Activated CD4-positive, alpha-beta T cell treated with anti-CD3 and anti-CD28 coated beads for 1 hour (primary cell): ENCODE data around the gene ZBBX.
"Not testable (repeated sequence)": the region's sequence is repeated elsewhere in the genome, so short reads cannot be mapped to it uniquely, and the experiment has no call there.

ENCODE experiments used
- DNase-seq: peaks from one replicate; pipeline ENCODE4 v3.0.0-alpha.2; 2020

The ZBBX gene

GRCh38 chr3:167380004-167380689 is at the start of gene ZBBX:
Gene ZBBX, minus strand, starts transcription at chr3:167380297. Its CDS starts 7,396 bp downstream, at chr3:167372901.
- peak; percentile 65 for DNase-seq

GRCh38 chr3:167426962-167427361 is 46.9 kb upstream of the ZBBX start:
- DNase-seq = not testable (repeated sequence)

- not testable (repeated sequence) for DNase-seq
Observed at GRCh38 chr3:167422396-167422795, 42.3 kb upstream of the ZBBX start.

GRCh38 chr3:167409611-167410010 is 29.5 kb upstream of the ZBBX start:
- no peak for DNase-seq

- no peak for DNase-seq
Observed at GRCh38 chr3:167406876-167407492, 26.9 kb upstream of the ZBBX start.

GRCh38 chr3:167397826-167398225 is 17.7 kb upstream of the ZBBX start:
- DNase-seq = no peak

GRCh38 chr3:167396075-167396474 is 16.0 kb upstream of the ZBBX start:
- DNase-seq = no peak

GRCh38 chr3:167394003-167394402 is 13.9 kb upstream of the ZBBX start:
- DNase-seq = no peak

GRCh38 chr3:167382155-167382554 is 2.1 kb upstream of the ZBBX start:
- no peak for DNase-seq

GRCh38 chr3:167375478-167375877 is 4.6 kb downstream of the ZBBX start:
- no peak for DNase-seq

- no peak for DNase-seq
Observed at GRCh38 chr3:167372138-167372537, 8.0 kb downstream of the ZBBX start.

- DNase-seq = no peak
Observed at GRCh38 chr3:167361948-167362347, 18.1 kb downstream of the ZBBX start.

GRCh38 chr3:167361306-167361705 is 18.8 kb downstream of the ZBBX start:
- DNase-seq = no peak

GRCh38 chr3:167355446-167355845 is 24.7 kb downstream of the ZBBX start:
- DNase-seq = no peak

GRCh38 chr3:167354751-167355150 is 25.3 kb downstream of the ZBBX start:
- DNase-seq = no peak

GRCh38 chr3:167350245-167350862 is 29.7 kb downstream of the ZBBX start:
- no peak for DNase-seq

- DNase-seq = no peak
Observed at GRCh38 chr3:167346171-167346570, 33.9 kb downstream of the ZBBX start.

- no peak for DNase-seq
Observed at GRCh38 chr3:167330993-167331785, 48.9 kb downstream of the ZBBX start.

- no peak for DNase-seq
Observed at GRCh38 chr3:167323572-167323971, 56.5 kb downstream of the ZBBX start.

GRCh38 chr3:167318996-167319615 is 61.0 kb downstream of the ZBBX start:
- DNase-seq = no peak

- no peak for DNase-seq
Observed at GRCh38 chr3:167318306-167318705, 61.8 kb downstream of the ZBBX start.

GRCh38 chr3:167306319-167306718 is 73.8 kb downstream of the ZBBX start:
- DNase-seq = no peak

GRCh38 chr3:167305340-167305890 is 74.7 kb downstream of the ZBBX start:
- DNase-seq = no peak
